ENCODE data around the gene ALKBH4.
"Not testable (repeated sequence)": the region's sequence is repeated elsewhere in the genome, so short reads cannot be mapped to it uniquely, and the experiment has no call there.

ALKBH4 gene

GRCh38 chr7:102464577-102465280 lies at the start of gene ALKBH4, which contains the start of gene LRWD1:
Gene ALKBH4 (minus strand): TSS chr7:102464863. CDS start chr7:102464836, 27 bp downstream.
Gene LRWD1 (plus strand): TSS chr7:102464984. CDS start chr7:102465081, 97 bp downstream.
- in situ Hi-C loops (cut with MboI; ENCODE audit: low sequenced_read_pairs) = no loop called here

- in situ Hi-C loops (cut with MboI; ENCODE audit: low sequenced_read_pairs) = not testable (repeated sequence)
These were observed 48.1 kb upstream of the ALKBH4 start for GRCh38 chr7:102512642-102513221.

GRCh38 chr7:102511860-102512522 lies 47.3 kb upstream of the ALKBH4 start:
- in situ Hi-C loops (cut with MboI; ENCODE audit: low sequenced_read_pairs) = not testable (repeated sequence)

GRCh38 chr7:102510575-102510974 lies 45.9 kb upstream of the ALKBH4 start:
- in situ Hi-C loops (cut with MboI; ENCODE audit: low sequenced_read_pairs) = not testable (repeated sequence)

GRCh38 chr7:102507410-102508088 lies 42.9 kb upstream of the ALKBH4 start:
- in situ Hi-C loops (cut with MboI; ENCODE audit: low sequenced_read_pairs) = not testable (repeated sequence)

GRCh38 chr7:102505298-102506185 lies 40.9 kb upstream of the ALKBH4 start:
- in situ Hi-C loops (cut with MboI; ENCODE audit: low sequenced_read_pairs) = not testable (repeated sequence)

GRCh38 chr7:102503141-102503540 lies 38.5 kb upstream of the ALKBH4 start:
- in situ Hi-C loops (cut with MboI; ENCODE audit: low sequenced_read_pairs) = not testable (repeated sequence)

GRCh38 chr7:102498321-102498720 lies 33.7 kb upstream of the ALKBH4 start:
- in situ Hi-C loops (cut with MboI; ENCODE audit: low sequenced_read_pairs) = not testable (repeated sequence)

GRCh38 chr7:102497308-102497707 lies 32.6 kb upstream of the ALKBH4 start:
- in situ Hi-C loops (cut with MboI; ENCODE audit: low sequenced_read_pairs) = not testable (repeated sequence)

- in situ Hi-C loops (cut with MboI; ENCODE audit: low sequenced_read_pairs) = not testable (repeated sequence)
These were observed 32.2 kb upstream of the ALKBH4 start for GRCh38 chr7:102496861-102497260.

- in situ Hi-C loops (cut with MboI; ENCODE audit: low sequenced_read_pairs) = not testable (repeated sequence)
These were observed 29.9 kb upstream of the ALKBH4 start for GRCh38 chr7:102494473-102495149.

GRCh38 chr7:102494026-102494425 lies 29.4 kb upstream of the ALKBH4 start:
- in situ Hi-C loops (cut with MboI; ENCODE audit: low sequenced_read_pairs) = not testable (repeated sequence)

GRCh38 chr7:102493220-102493935 lies 28.7 kb upstream of the ALKBH4 start:
- in situ Hi-C loops (cut with MboI; ENCODE audit: low sequenced_read_pairs) = not testable (repeated sequence)

- in situ Hi-C loops (cut with MboI; ENCODE audit: low sequenced_read_pairs) = not testable (repeated sequence)
These were observed 25.9 kb upstream of the ALKBH4 start for GRCh38 chr7:102490529-102491075.

GRCh38 chr7:102484317-102484716 lies 19.7 kb upstream of the ALKBH4 start:
- in situ Hi-C loops (cut with MboI; ENCODE audit: low sequenced_read_pairs) = not testable (repeated sequence)

GRCh38 chr7:102481962-102482361 lies 17.3 kb upstream of the ALKBH4 start:
- in situ Hi-C loops (cut with MboI; ENCODE audit: low sequenced_read_pairs) = not testable (repeated sequence)

- in situ Hi-C loops (cut with MboI; ENCODE audit: low sequenced_read_pairs) = not testable (repeated sequence)
These were observed 15.4 kb upstream of the ALKBH4 start for GRCh38 chr7:102479982-102480637.

GRCh38 chr7:102479209-102479584 lies 14.5 kb upstream of the ALKBH4 start:
- in situ Hi-C loops (cut with MboI; ENCODE audit: low sequenced_read_pairs) = not testable (repeated sequence)

All from HL-60/S4 treated with phorbol 12-myristate 13-acetate at 8.2 ng/mL for 4 days and 3 days (cell line).